Measurements from ENCODE around the gene PLCB3. TPM values are rescaled to one million over a fixed set of nuclear protein-coding genes. Genes with fewer than 3 reads are reported as not detected.
A peak's percentile ranks its signal among the peaks of the same experiment; 100 is the strongest.

The PLCB3 gene
- total RNA-seq, 1 experiment from 2014 or later: 80.2 TPM

DNA sequence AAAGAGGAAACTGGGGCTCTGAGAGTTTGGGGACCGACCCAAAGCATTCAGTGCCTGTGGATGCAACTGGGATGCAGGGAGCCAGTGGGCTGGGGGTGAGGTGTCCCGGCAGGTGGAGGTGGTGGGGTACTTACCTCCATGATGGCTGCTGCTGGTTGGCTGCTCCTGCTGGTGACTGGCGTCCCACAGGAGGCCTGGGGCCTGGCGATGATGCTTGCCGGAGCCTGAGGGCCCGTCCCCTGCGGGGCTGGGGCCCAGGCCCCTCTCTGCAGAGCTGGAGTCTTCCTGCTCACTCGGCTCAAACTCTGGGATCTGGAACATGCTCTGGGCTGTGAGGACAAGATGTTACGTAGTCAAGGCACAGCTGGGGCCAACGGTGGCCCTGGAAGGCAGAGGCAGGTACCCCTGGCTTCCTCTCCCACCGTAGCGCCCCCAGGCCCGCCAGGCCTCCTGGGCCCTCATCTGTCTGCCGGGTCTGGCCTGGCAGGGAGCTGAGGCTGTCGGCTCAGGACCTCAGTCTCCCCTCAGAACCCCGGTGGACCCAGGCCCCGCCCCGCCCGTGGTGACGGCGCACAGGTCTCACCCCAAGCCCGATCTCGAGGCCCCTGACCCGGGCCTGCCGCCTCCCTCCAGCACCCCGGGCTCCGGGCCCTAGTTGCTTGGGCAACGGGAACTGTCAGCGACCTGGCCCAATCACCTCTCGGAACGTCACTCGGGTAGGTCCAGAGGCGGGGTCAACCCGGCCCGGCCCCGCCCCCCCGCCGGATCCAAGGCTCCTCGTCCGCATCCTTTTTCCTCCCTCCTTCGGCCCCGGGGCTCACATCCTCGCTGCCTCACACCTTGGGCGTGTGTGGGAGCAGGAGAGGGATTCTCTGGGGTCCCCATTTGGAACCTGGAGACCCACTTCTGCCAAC lies 33.0 kb downstream of the PLCB3 start, which contains the start of gene BAD:
BAD (minus strand) TSS at position 618 of the 914 bp plus-strand sequence; CDS start at position 321, 297 bp downstream.
- no peak within 1 kb of the TSS for H3K27ac ChIP-seq (ENCODE audit: insufficient read length, low read depth, low read length)
- H3K23me2 ChIP-seq (ENCODE audit: insufficient read length, low read depth, low read length, poor library complexity, severe bottlenecking): peaks cover 15% of the 10 kb centered on the region
- no peak within 1 kb of the TSS for H2BK20ac ChIP-seq (ENCODE audit: low read depth, low read length, poor library complexity, severe bottlenecking)

More for the DNA sequence above, 33.0 kb downstream of the PLCB3 start, which contains the start of gene BAD:
- H3K18ac ChIP-seq (ENCODE audit: insufficient read length, low read depth, low read length): peak within 1 kb of the TSS; percentile 74
- no peaks in the 10 kb centered on the region for H3K9me3 ChIP-seq (ENCODE audit: control insufficient read depth, low read depth, low read length)
- H4K91ac ChIP-seq (ENCODE audit: insufficient read length, low read depth, low read length): no peak within 1 kb of the TSS
- no peak within 1 kb of the TSS for H2BK15ac ChIP-seq (ENCODE audit: low read depth, low read length)
- H2AFZ ChIP-seq (ENCODE audit: low read length): no peak within 1 kb of the TSS
- no peak within 1 kb of the TSS for H4K8ac ChIP-seq (replicated peaks; ENCODE audit: insufficient read length, low read depth, low read length)
- no peaks in the 10 kb centered on the region for H3K27me3 ChIP-seq (ENCODE audit: insufficient read depth, low read length)
- peak within 1 kb of the TSS; percentile 42; the same call in 1 of the 2 replicates for H3K14ac ChIP-seq (ENCODE audit: insufficient read depth, low read length)
- H3K36me3 Mint-ChIP-seq (ENCODE audit: insufficient read depth in 1 of 3, low read depth in 3 of 3): peaks cover 0 to 18% (median 13%) of the 10 kb centered on the region in 3 experiments; a peak in 6 of 7 replicates
- no peaks in the 10 kb centered on the region for H4K20me1 ChIP-seq (ENCODE audit: control insufficient read depth, insufficient read depth, insufficient read length)
- DNase-seq: peak; percentile 96
- H2AK5ac ChIP-seq (ENCODE audit: insufficient read length, low read length): no peak within 1 kb of the TSS
- H3K9ac ChIP-seq (ENCODE audit: extremely low read depth, insufficient read length, low read length): no peak within 1 kb of the TSS
- H4K5ac ChIP-seq (ENCODE audit: insufficient read length, low read depth, low read length): no peak within 1 kb of the TSS
- H3K27me3 Mint-ChIP-seq (ENCODE audit: low read depth): peaks cover 12% of the 10 kb centered on the region
- H3K9me3 Mint-ChIP-seq: no peaks in the 10 kb centered on the region; a peak in 1 of 5 replicates
- H2BK120ac ChIP-seq (ENCODE audit: low read depth, low read length, poor library complexity, severe bottlenecking): no peak within 1 kb of the TSS
- TF ChIP-seq, protein P1, sequence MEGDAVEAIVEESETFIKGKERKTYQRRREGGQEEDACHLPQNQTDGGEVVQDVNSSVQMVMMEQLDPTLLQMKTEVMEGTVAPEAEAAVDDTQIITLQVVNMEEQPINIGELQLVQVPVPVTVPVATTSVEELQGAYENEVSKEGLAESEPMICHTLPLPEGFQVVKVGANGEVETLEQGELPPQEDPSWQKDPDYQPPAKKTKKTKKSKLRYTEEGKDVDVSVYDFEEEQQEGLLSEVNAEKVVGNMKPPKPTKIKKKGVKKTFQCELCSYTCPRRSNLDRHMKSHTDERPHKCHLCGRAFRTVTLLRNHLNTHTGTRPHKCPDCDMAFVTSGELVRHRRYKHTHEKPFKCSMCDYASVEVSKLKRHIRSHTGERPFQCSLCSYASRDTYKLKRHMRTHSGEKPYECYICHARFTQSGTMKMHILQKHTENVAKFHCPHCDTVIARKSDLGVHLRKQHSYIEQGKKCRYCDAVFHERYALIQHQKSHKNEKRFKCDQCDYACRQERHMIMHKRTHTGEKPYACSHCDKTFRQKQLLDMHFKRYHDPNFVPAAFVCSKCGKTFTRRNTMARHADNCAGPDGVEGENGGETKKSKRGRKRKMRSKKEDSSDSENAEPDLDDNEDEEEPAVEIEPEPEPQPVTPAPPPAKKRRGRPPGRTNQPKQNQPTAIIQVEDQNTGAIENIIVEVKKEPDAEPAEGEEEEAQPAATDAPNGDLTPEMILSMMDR (conservative IDR thresholded peaks at IDR 0.05): no peak
- H3K79me1 ChIP-seq (ENCODE audit: insufficient read depth, low read depth, low read length, poor library complexity, severe bottlenecking): no peaks in the 10 kb centered on the region
- H3K27ac Mint-ChIP-seq: peak within 1 kb of the TSS in 1 of 3 experiments; percentile 68; a peak in 1 of 7 replicates
- peak within 1 kb of the TSS; percentile 82 for H3K4me2 ChIP-seq (ENCODE audit: insufficient read depth, insufficient read length, low read length)
- H3K4me3 Mint-ChIP-seq: peak within 1 kb of the TSS; percentile 82 to 90
- H3K23ac ChIP-seq (ENCODE audit: insufficient read length, low read depth, low read length): no peak within 1 kb of the TSS
- H2BK12ac ChIP-seq (ENCODE audit: insufficient read length, low read depth, low read length): no peak within 1 kb of the TSS
- H3K56ac ChIP-seq (ENCODE audit: insufficient read length, low read depth, low read length): no peak within 1 kb of the TSS
- H3K4me1 Mint-ChIP-seq: peaks cover 8 to 12% of the 10 kb centered on the region in 2 experiments
- no peak within 1 kb of the TSS for H3T11ph ChIP-seq (ENCODE audit: low read length)
- H2BK5ac ChIP-seq (ENCODE audit: insufficient read length, low read length): no peak within 1 kb of the TSS
- no peak within 1 kb of the TSS for H3K4ac ChIP-seq (ENCODE audit: low read depth, low read length)
- no peaks in the 10 kb centered on the region for H3K4me1 ChIP-seq (ENCODE audit: insufficient read depth, low read length)
- no CpG with 5 or more reads among the region's 44 CpGs for WGBS (ENCODE audit: extremely low coverage, insufficient read length, low lambda C conversion rate)
- no peaks in the 10 kb centered on the region for H3K79me2 ChIP-seq (ENCODE audit: insufficient read depth, low read length)

Data from H9 (cell line).